Breast epithelium (tissue), 4 donors: ENCODE measurements around the gene FBXL7. TPM values are rescaled to one million over a fixed set of nuclear protein-coding genes. Genes with fewer than 3 reads are reported as not detected.

Experiments used
- DNase-seq, 2 donors: peaks; one replicate each; pipeline ENCODE4 v3.0.0-alpha.2; 2019; ENCODE audit warnings: low spot score in 2 of 2
- H3K27ac ChIP-seq, 2 donors: fragments of 200-600 bp; sonication (generic) in 1 of 2; one replicate each; pipeline ENCODE4 v1.5.1; 2016 to 2019; ENCODE audit warnings: mild to moderate bottlenecking in 1 of 2
- H3K27me3 ChIP-seq, 2 donors: fragments of 200-600 bp; sonication (generic) in 1 of 2; one replicate each; pipeline versions ENCODE4 v1.5.1 to v1.6.0; 2017 to 2019; ENCODE audit warnings: control low read depth in 1 of 2, mild to moderate bottlenecking in 1 of 2
- H3K36me3 ChIP-seq: fragments of 200-600 bp; one replicate; pipeline ENCODE4 v1.5.1; 2019
- H3K4me1 ChIP-seq, 2 donors: fragments of 200-600 bp; sonication (generic); one replicate each; pipeline ENCODE4 v1.5.1; 2016 to 2019; ENCODE audit warnings: control low read depth in 1 of 2
- H3K4me3 ChIP-seq, 3 donors: fragments of 200-600 bp; sonication (generic); 1 replicate in 2 of 3; 2 replicates in 1 of 3; pipeline ENCODE4 v1.5.1; 2016 to 2019; ENCODE audit warnings: mild to moderate bottlenecking in 3 of 3, moderate library complexity in 2 of 3
- H3K9me3 ChIP-seq, 2 donors: fragments of 200-600 bp; sonication (generic) in 1 of 2; one replicate each; pipeline ENCODE4 v1.5.1; 2016 to 2019; ENCODE audit warnings: control low read depth in 1 of 2
- CTCF ChIP-seq, 3 donors: fragments of 450-650 bp; IDR thresholded peaks; one replicate each; pipeline ENCODE4 v1.5.1; 2016 to 2017; ENCODE audit warnings: antibody characterized with exemption in 3 of 3, mild to moderate bottlenecking in 3 of 3, moderate library complexity in 3 of 3
- POLR2A ChIP-seq: fragments of 450-650 bp; IDR thresholded peaks from one replicate; pipeline ENCODE4 v1.6.1; 2016; ENCODE audit warnings: antibody characterized with exemption, mild to moderate bottlenecking, moderate library complexity
- POLR2AphosphoS5 ChIP-seq, 3 donors: sonication (generic); formaldehyde crosslinking; IDR thresholded peaks; one replicate each; pipeline ENCODE4 v1.6.1; 2017; ENCODE audit warnings: antibody characterized with exemption in 3 of 3
- intact Hi-C: fragments of 100-400 bp; cut with DNase I; formaldehyde crosslinking; loops from one replicate; pipeline ENCODE4 v1.15.1; 2023; ENCODE audit warnings: low total_unique reads
- total RNA-seq, 3 donors: library from RNA; depleted of rRNA; stranded (reverse); fragments of >200 nt; gene quantifications; one replicate each; pipeline ENCODE4 v1.1.0, GENCODE V29; 2016

Gene FBXL7
- total RNA-seq, 3 donors from 2014 or later = 6.9 to 17.3 (median 10.8) TPM

- TF ChIP-seq POLR2AphosphoS5 (IDR thresholded peaks at IDR 0.05) (no peak), CTCF (IDR thresholded peaks at IDR 0.05) (no peak), POLR2A (no peak)
- no peak for DNase-seq
- no peaks in the 10 kb centered on the region for H3K9me3 ChIP-seq
- intact Hi-C loops = no loop called here
- H3K27ac ChIP-seq = peak overlapping the region in 1 of 2 donors; percentile 12
- no peaks in the 10 kb centered on the region for H3K4me1 ChIP-seq
- H3K4me3 ChIP-seq = no peak overlapping the region
- no peaks in the 10 kb centered on the region for H3K36me3 ChIP-seq
- H3K27me3 ChIP-seq = no peaks in the 10 kb centered on the region
Observed at GRCh38 chr5:15533129-15533893, 33.3 kb downstream of the FBXL7 start.

- intact Hi-C loops = no loop called here
- H3K36me3 ChIP-seq = no peaks in the 10 kb centered on the region
- DNase-seq = no peak
- H3K4me1 ChIP-seq = no peaks in the 10 kb centered on the region
- no peak overlapping the region for H3K27ac ChIP-seq
- H3K9me3 ChIP-seq = no peaks in the 10 kb centered on the region
- TF ChIP-seq POLR2A (no peak), POLR2AphosphoS5 (IDR thresholded peaks at IDR 0.05) (no peak), CTCF (IDR thresholded peaks at IDR 0.05) (no peak)
- no peaks in the 10 kb centered on the region for H3K27me3 ChIP-seq
- H3K4me3 ChIP-seq = no peak overlapping the region
Observed at GRCh38 chr5:15535938-15536337, 36.0 kb downstream of the FBXL7 start.

GRCh38 chr5:15538516-15538915, 38.5 kb downstream of the FBXL7 start:
- H3K9me3 ChIP-seq = no peaks in the 10 kb centered on the region
- H3K36me3 ChIP-seq = no peaks in the 10 kb centered on the region
- H3K4me1 ChIP-seq = no peaks in the 10 kb centered on the region
- H3K27ac ChIP-seq = no peak overlapping the region
- DNase-seq = no peak
- no peaks in the 10 kb centered on the region for H3K27me3 ChIP-seq
- intact Hi-C loops = no loop called here
- TF ChIP-seq POLR2AphosphoS5 (IDR thresholded peaks at IDR 0.05) = no peak
- TF ChIP-seq POLR2A = no peak
- TF ChIP-seq CTCF (IDR thresholded peaks at IDR 0.05) = no peak
- no peak overlapping the region for H3K4me3 ChIP-seq

GRCh38 chr5:15539951-15540350, 40.0 kb downstream of the FBXL7 start:
- no peak for DNase-seq
- Histone ChIP-seq H3K36me3 (no peaks in the 10 kb centered on the region), H3K9me3 (no peaks in the 10 kb centered on the region), H3K4me1 (no peaks in the 10 kb centered on the region), H3K4me3 (no peak overlapping the region), H3K27me3 (no peaks in the 10 kb centered on the region), H3K27ac (no peak overlapping the region)
- no peak for TF ChIP-seq CTCF (IDR thresholded peaks at IDR 0.05)
- no peak for TF ChIP-seq POLR2AphosphoS5 (IDR thresholded peaks at IDR 0.05)
- TF ChIP-seq POLR2A = no peak
- intact Hi-C loops = no loop called here

- intact Hi-C loops = no loop called here
- H3K4me1 ChIP-seq = no peaks in the 10 kb centered on the region
- no peaks in the 10 kb centered on the region for H3K36me3 ChIP-seq
- H3K9me3 ChIP-seq = no peaks in the 10 kb centered on the region
- H3K4me3 ChIP-seq = no peak overlapping the region
- H3K27me3 ChIP-seq = no peaks in the 10 kb centered on the region
- no peak overlapping the region for H3K27ac ChIP-seq
- DNase-seq = no peak
- TF ChIP-seq POLR2A (no peak), POLR2AphosphoS5 (IDR thresholded peaks at IDR 0.05) (no peak), CTCF (IDR thresholded peaks at IDR 0.05) (no peak)
Observed at GRCh38 chr5:15544039-15544438, 44.1 kb downstream of the FBXL7 start.
